Mucosa of descending colon (tissue), 3 donors: ENCODE data around the gene C14orf132. TPM values are rescaled to one million over a fixed set of nuclear protein-coding genes. Genes with fewer than 3 reads are reported as not detected.
A peak's percentile ranks its signal among the peaks of the same experiment; 100 is the strongest.

Source experiments
- ATAC-seq: fragments of 200-7000 bp; cut with Tn5 transposase; one replicate; pipeline ENCODE4 v1.9.1; 2020; ENCODE audit warnings: mild to moderate bottlenecking, moderate library complexity
- DNase-seq, 3 donors: peaks; one replicate each; pipeline ENCODE4 v3.0.0-alpha.2; 2020
- H3K36me3 ChIP-seq: fragments of 200-600 bp; one replicate; pipeline ENCODE4 v1.8.0; 2021; ENCODE audit warnings: low read depth, mild to moderate bottlenecking
- H3K4me1 ChIP-seq: fragments of 200-600 bp; one replicate; pipeline ENCODE4 v1.8.0; 2021; ENCODE audit warnings: low read depth, mild to moderate bottlenecking
- H3K4me3 ChIP-seq: fragments of 200-600 bp; one replicate; pipeline ENCODE4 v1.8.0; 2021; ENCODE audit warnings: mild to moderate bottlenecking
- H3K9me3 ChIP-seq: fragments of 200-600 bp; one replicate; pipeline ENCODE4 v1.8.0; 2021; ENCODE audit warnings: mild to moderate bottlenecking
- intact Hi-C, 2 donors: fragments of 100-400 bp; cut with DNase I in 1 of 2; cut with micrococcal nuclease in 1 of 2; formaldehyde crosslinking; loops; one replicate each; pipeline versions ENCODE4 v1.11.0 to v1.11.1; 2022; cut with DNase I, micrococcal nuclease
- total RNA-seq, 3 donors: library from RNA; stranded (reverse); fragmentation: NEBNext Ultra II Directional in 2 of 3; extraction: Animal tissue kit (Norgen Biotek cat#: 25700) in 2 of 3; gene quantifications; one replicate each; pipeline versions ENCODE4 v1.2.1 to v1.2.4, GENCODE V29; 2021 to 2023
- TF ChIP-seq, protein P1 (sequence below): fragments of 200-600 bp; IDR thresholded peaks from one replicate; pipeline ENCODE4 v1.8.0; 2022; ENCODE audit warnings: antibody characterized with exemption, mild to moderate bottlenecking
- donor health status: DM: no; HTN: no; CAD: no; lungs with moderate emphysema.
- donor health status: DM: no; HTN: no; CAD: no.
- donor health status: DM: no; HTN: yes; CAD: no.

Gene C14orf132
- total RNA-seq, 3 donors from 2014 or later: 1.8 to 21.8 (median 4.9) TPM

DNA sequence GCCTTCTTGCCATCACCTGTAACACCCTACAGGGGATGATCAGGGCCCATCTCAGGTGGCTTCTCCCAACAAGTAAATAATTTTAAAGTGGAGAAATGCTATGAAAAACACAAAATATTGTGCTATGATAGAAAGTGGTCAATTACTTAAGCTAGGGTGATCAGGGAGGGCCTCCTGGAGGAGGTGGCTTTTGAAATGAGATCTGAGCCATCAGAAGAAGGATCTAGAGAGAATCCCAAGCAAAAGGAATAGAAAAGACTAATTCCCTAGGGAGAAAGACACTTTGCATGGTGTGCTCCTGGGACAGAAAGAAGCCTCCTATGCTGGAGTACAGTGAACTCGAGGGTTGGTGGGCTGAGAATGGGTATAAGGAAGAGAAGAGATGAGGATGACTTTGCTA is 7.5 kb upstream of the C14orf132 start:
- intact Hi-C loops: no loop called here
- H3K4me3 ChIP-seq: no peak overlapping the region
- TF ChIP-seq, protein P1, sequence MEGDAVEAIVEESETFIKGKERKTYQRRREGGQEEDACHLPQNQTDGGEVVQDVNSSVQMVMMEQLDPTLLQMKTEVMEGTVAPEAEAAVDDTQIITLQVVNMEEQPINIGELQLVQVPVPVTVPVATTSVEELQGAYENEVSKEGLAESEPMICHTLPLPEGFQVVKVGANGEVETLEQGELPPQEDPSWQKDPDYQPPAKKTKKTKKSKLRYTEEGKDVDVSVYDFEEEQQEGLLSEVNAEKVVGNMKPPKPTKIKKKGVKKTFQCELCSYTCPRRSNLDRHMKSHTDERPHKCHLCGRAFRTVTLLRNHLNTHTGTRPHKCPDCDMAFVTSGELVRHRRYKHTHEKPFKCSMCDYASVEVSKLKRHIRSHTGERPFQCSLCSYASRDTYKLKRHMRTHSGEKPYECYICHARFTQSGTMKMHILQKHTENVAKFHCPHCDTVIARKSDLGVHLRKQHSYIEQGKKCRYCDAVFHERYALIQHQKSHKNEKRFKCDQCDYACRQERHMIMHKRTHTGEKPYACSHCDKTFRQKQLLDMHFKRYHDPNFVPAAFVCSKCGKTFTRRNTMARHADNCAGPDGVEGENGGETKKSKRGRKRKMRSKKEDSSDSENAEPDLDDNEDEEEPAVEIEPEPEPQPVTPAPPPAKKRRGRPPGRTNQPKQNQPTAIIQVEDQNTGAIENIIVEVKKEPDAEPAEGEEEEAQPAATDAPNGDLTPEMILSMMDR: no peak
- H3K9me3 ChIP-seq: no peaks in the 10 kb centered on the region
- H3K4me1 ChIP-seq: no peaks in the 10 kb centered on the region
- DNase-seq (no peak), ATAC-seq (no peak)
- H3K36me3 ChIP-seq: no peaks in the 10 kb centered on the region

GRCh38 chr14:96035456-96035855 is 3.7 kb upstream of the C14orf132 start:
- ATAC-seq: no peak
- intact Hi-C loops: no loop called here

GRCh38 chr14:96037891-96038557 is 1.1 kb upstream of the C14orf132 start:
- ATAC-seq: peak; percentile 61
- no peak overlapping the region for H3K4me3 ChIP-seq
- intact Hi-C loops: no loop called here
- peak in 1 of 3 donors; percentile 31 for DNase-seq
- TF ChIP-seq, protein P1: no peak
- no peaks in the 10 kb centered on the region for H3K36me3 ChIP-seq
- no peaks in the 10 kb centered on the region for H3K9me3 ChIP-seq
- H3K4me1 ChIP-seq: peaks cover 11% of the 10 kb centered on the region

More at GRCh38 chr14:96035456-96035855, 3.7 kb upstream of the C14orf132 start:
- no peaks in the 10 kb centered on the region for H3K36me3 ChIP-seq
- TF ChIP-seq, protein P1: no peak
- DNase-seq: no peak
- peaks cover 11% of the 10 kb centered on the region for H3K4me1 ChIP-seq
- no peak overlapping the region for H3K4me3 ChIP-seq
- H3K9me3 ChIP-seq: no peaks in the 10 kb centered on the region

DNA sequence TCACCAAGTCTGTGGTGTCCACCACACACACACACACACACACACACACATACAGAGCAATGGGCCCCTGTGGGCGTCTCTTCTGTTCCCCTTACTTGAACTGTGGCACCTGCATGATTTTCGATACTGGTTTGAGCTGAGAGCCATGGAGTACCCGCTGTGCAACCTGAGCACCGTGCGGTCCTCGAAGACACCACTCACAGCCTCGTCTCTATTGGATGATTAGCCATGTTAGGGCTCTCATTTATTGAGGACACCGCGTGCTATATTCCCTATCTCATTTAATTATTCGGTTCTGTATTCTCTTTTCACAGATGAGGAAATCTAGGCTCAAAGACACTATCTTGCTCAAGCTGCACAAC is 623 bp upstream of the C14orf132 start:
- no peaks in the 10 kb centered on the region for H3K36me3 ChIP-seq
- DNase-seq: no peak
- no peak for ATAC-seq
- intact Hi-C loops: no loop called here
- peaks cover 11% of the 10 kb centered on the region for H3K4me1 ChIP-seq
- no peak overlapping the region for H3K4me3 ChIP-seq
- no peaks in the 10 kb centered on the region for H3K9me3 ChIP-seq
- TF ChIP-seq, protein P1: no peak

DNA sequence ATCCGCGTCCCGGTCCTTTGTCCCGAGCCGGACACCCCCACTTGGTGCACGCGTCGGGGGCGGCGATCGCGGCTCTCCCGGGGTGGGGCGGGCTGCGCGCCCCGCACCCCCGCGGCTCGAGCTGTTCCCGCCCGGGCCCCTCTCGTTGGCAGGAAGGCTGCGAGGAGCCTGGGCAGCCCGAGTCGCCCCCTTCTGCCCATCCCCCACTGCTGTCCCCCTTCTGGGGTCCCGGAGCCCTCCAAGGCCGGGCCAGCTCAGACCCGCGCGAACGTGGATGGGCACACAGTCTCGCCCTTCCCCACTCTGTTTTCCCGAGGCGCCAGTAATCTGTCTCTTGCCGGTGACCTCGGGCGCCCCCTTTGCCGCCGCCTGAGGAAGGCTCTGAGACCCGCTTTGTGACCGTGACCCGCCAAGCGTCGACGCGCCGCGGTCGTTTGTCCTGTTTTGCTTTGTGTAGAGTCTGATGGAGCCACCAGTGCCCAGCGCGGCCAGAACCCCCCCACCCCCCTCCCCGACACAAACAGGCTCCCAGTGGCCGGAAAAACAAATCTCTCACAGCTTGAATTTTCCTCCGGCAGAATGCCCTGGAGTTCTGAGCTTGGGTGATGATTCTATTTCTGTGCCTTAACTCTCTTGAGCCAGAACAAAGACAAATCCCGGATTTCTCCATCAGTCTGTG is 610 bp downstream of the C14orf132 start:
- TF ChIP-seq, protein P1: no peak
- no peaks in the 10 kb centered on the region for H3K9me3 ChIP-seq
- no peaks in the 10 kb centered on the region for H3K36me3 ChIP-seq
- DNase-seq (peak in 1 of 3 donors; percentile 39), ATAC-seq (peak; percentile 8)
- H3K4me1 ChIP-seq: peaks cover 11% of the 10 kb centered on the region
- intact Hi-C loops: no loop called here
- peak overlapping the region; percentile 26 for H3K4me3 ChIP-seq
